B cell (primary cell): ENCODE measurements around the gene TATDN2. TPM values are rescaled to one million over a fixed set of nuclear protein-coding genes. Genes with fewer than 3 reads are reported as not detected.

ENCODE experiments used
- ATAC-seq: fragments of 200-7000 bp; cut with Tn5 transposase; one replicate; pipeline ENCODE4 v1.10.0; 2021; ENCODE audit warnings: low read depth, mild to moderate bottlenecking, moderate number of reproducible peaks, moderate library complexity
- CTCF ChIA-PET: fragments of 350-600 bp; sonication (Branson Sonifier 250); formaldehyde crosslinking; loops from one replicate; lab custom pipeline; 2021; ENCODE audit warnings: antibody characterized with exemption, inconsistent platforms; lab: Charles Lee
- POLR2A ChIA-PET: fragments of 350-600 bp; sonication (Branson Sonifier 250); formaldehyde crosslinking; loops from one replicate; lab custom pipeline; 2021; ENCODE audit warnings: antibody characterized with exemption; lab: Charles Lee
- DNase-seq: peaks from one replicate; pipeline ENCODE4 v3.0.0; 2013
- H2AFZ ChIP-seq: 2 replicates; pipeline ENCODE4 v1.6.1; 2012; ENCODE audit warnings: mild to moderate bottlenecking, low read depth, low read length; ENCODE audit not compliant: insufficient read depth, poor library complexity, severe bottlenecking
- H3K27ac ChIP-seq, 2 donors: 1 replicate in 1 of 2; 2 replicates in 1 of 2; pipeline ENCODE4 v1.5.1; 2012 to 2013; ENCODE audit warnings: low read length in 2 of 2, mild to moderate bottlenecking in 2 of 2, moderate library complexity in 1 of 2
- H3K27me3 ChIP-seq, 4 experiments: fragments of 200-600 bp in 1 of 4; sonication (generic) in 1 of 4; replicated peaks in 1 of 4; 1 replicate in 2 of 4; 2 replicates in 2 of 4; pipeline versions ENCODE4 v1.6.1 to v1.7.0; 2013 to 2016; ENCODE audit warnings: low read length in 3 of 4, mild to moderate bottlenecking in 2 of 4, mixed read lengths in 1 of 4, moderate library complexity in 1 of 4; ENCODE audit not compliant: insufficient read depth in 4 of 4, control insufficient read depth in 3 of 4; ENCODE audit errors: control extremely low read depth in 1 of 4
- H3K36me3 ChIP-seq, 2 experiments: replicated peaks in 1 of 2; 1 replicate in 1 of 2; 2 replicates in 1 of 2; pipeline versions ENCODE4 v1.6.1 to v1.7.1; 2013; ENCODE audit warnings: low read length in 1 of 2; ENCODE audit not compliant: insufficient read depth in 2 of 2, control insufficient read depth in 1 of 2; ENCODE audit errors: control extremely low read depth in 1 of 2, extremely low read depth in 1 of 2
- H3K4me1 ChIP-seq, 2 donors: fragments of 200-600 bp in 1 of 2; sonication (generic) in 1 of 2; 1 replicate in 1 of 2; 2 replicates in 1 of 2; pipeline versions ENCODE4 v1.5.1 to v1.6.1; 2013 to 2017; ENCODE audit warnings: low read length in 2 of 2; ENCODE audit not compliant: control insufficient read depth in 2 of 2, insufficient read depth in 2 of 2
- H3K4me2 ChIP-seq: replicated peaks from 2 replicates; pipeline ENCODE3; 2012; ENCODE audit warnings: mild to moderate bottlenecking, low read depth, low read length; ENCODE audit not compliant: poor library complexity, severe bottlenecking
- H3K4me3 ChIP-seq, 5 experiments: fragments of 200-600 bp in 1 of 5; sonication (generic) in 1 of 5; 1 replicate in 3 of 5; 2 replicates in 2 of 5; pipeline versions ENCODE4 v1.5.1 to v1.7.0; 2011 to 2016; ENCODE audit warnings: low read length in 4 of 5, mild to moderate bottlenecking in 4 of 5, low read depth in 2 of 5, control low read depth in 1 of 5, moderate library complexity in 1 of 5; ENCODE audit not compliant: insufficient read depth in 1 of 5; ENCODE audit errors: control extremely low read depth in 1 of 5, extremely low read depth in 1 of 5
- H3K79me2 ChIP-seq: fragments of 200-600 bp; sonication (generic); one replicate; pipeline ENCODE4 v1.6.0; 2016; ENCODE audit warnings: low read length; ENCODE audit not compliant: control insufficient read depth, insufficient read depth
- H3K9ac ChIP-seq: fragments of 200-600 bp; sonication (generic); 2 replicates; pipeline ENCODE4 v1.6.1; 2017; ENCODE audit warnings: mild to moderate bottlenecking, low read length, moderate library complexity
- H3K9me3 ChIP-seq, 3 donors: one replicate each; pipeline versions ENCODE4 v1.6.1 to v1.7.1; 2013; ENCODE audit warnings: low read length in 2 of 3; ENCODE audit not compliant: control insufficient read depth in 2 of 3, insufficient read depth in 1 of 3; ENCODE audit errors: control extremely low read depth in 1 of 3
- H4K20me1 ChIP-seq: 2 replicates; pipeline ENCODE4 v1.6.0; 2012; ENCODE audit warnings: mild to moderate bottlenecking, low read length; ENCODE audit not compliant: insufficient read depth, control insufficient read depth, poor library complexity, severe bottlenecking
- H3K27ac Mint-ChIP-seq: one replicate; pipeline ENCODE4 v1.8.0; 2021; ENCODE audit warnings: mixed read lengths
- H3K27me3 Mint-ChIP-seq: one replicate; pipeline ENCODE4 v1.8.0; 2021; ENCODE audit warnings: mixed read lengths
- H3K4me1 Mint-ChIP-seq: one replicate; pipeline ENCODE4 v1.8.0; 2021; ENCODE audit warnings: mixed read lengths
- H3K4me3 Mint-ChIP-seq: one replicate; pipeline ENCODE4 v1.8.0; 2021; ENCODE audit warnings: mixed read lengths
- H3K9me3 Mint-ChIP-seq: one replicate; pipeline ENCODE4 v1.8.0; 2022; ENCODE audit warnings: mixed read lengths; ENCODE audit not compliant: insufficient read depth
- EZH2 ChIP-seq: IDR thresholded peaks from 2 replicates; pipeline ENCODE4 v1.6.1; 2012; ENCODE audit warnings: borderline replicate concordance, low read depth, mild to moderate bottlenecking, moderate library complexity, low read length; ENCODE audit not compliant: insufficient read depth, poor library complexity, severe bottlenecking
- WGBS: methylation state at CpG from one replicate; pipeline ENCODE4 v1.1.5; 2013; ENCODE audit warnings: missing lambda C conversion rate; ENCODE audit not compliant: insufficient coverage; 5-methylcytosine and 5-hydroxymethylcytosine counted together
- intact Hi-C: fragments of 100-400 bp; cut with micrococcal nuclease; formaldehyde crosslinking; loops from one replicate; pipeline ENCODE4 v1.10.0; 2022
- polyA plus RNA-seq: library from polyadenylated mRNA; depleted of rRNA; stranded (reverse); fragments of >200 nt; gene quantifications from 2 replicates; pipeline ENCODE4 v1.2.3, GENCODE V29; 2012
- total RNA-seq, 2 donors: library from RNA; stranded (reverse); fragments of 120-200 nt in 1 of 2; gene quantifications; 1 replicate in 1 of 2; 2 replicates in 1 of 2; pipeline versions ENCODE4 v1.2.3 to v1.2.4, GENCODE V29; 2013 to 2022
- TF ChIP-seq, protein P1 (sequence below): fragments of 200-600 bp; IDR thresholded peaks from one replicate; pipeline ENCODE4 v1.8.0; 2022; ENCODE audit warnings: antibody characterized with exemption, mild to moderate bottlenecking

Gene TATDN2
- total and polyA plus RNA-seq, 2 donors (not counting 1 experiment from before 2014, with no cell fraction given): 24.7 to 62.9 TPM

GRCh38 chr3:10224794-10225665 lies 23.2 kb upstream of the TATDN2 start:
- Histone ChIP-seq H3K4me2 (peak overlapping the region; percentile 38), H3K4me1 (peaks cover 40 to 66% of the 10 kb centered on the region in 2 donors), H3K4me3 (no peak overlapping the region), H2AFZ (no peak overlapping the region), H3K9me3 (no peaks in the 10 kb centered on the region), H4K20me1 (no peaks in the 10 kb centered on the region), H3K36me3 (peaks cover 0 to 20% of the 10 kb centered on the region in 2 experiments), H3K79me2 (peaks cover 7% of the 10 kb centered on the region), H3K27me3 (no peaks in the 10 kb centered on the region), H3K27ac (peak overlapping the region in 1 of 2 donors; percentile 1), H3K9ac (no peak overlapping the region)
- peak overlapping the region; percentile 67 for H3K4me3 Mint-ChIP-seq
- CTCF ChIA-PET: interaction anchor here (0.6 to 2.5 kb wide), 5 partner anchors 45 to 266 kb away, joined by 3 to 17 read pairs (median 4); partner anchors contain the start of gene IRAK2
- H3K27me3 Mint-ChIP-seq: no peaks in the 10 kb centered on the region
- peak overlapping the region; percentile 83 for H3K27ac Mint-ChIP-seq
- intact Hi-C loops: loop anchor here (1.0 to 5.0 kb wide), 7 partner anchors 24 to 292 kb away; partner anchors contain the start of genes BRK1, CRELD1, IRAK2 and TATDN2
- TF ChIP-seq EZH2: no peak
- TF ChIP-seq, protein P1, sequence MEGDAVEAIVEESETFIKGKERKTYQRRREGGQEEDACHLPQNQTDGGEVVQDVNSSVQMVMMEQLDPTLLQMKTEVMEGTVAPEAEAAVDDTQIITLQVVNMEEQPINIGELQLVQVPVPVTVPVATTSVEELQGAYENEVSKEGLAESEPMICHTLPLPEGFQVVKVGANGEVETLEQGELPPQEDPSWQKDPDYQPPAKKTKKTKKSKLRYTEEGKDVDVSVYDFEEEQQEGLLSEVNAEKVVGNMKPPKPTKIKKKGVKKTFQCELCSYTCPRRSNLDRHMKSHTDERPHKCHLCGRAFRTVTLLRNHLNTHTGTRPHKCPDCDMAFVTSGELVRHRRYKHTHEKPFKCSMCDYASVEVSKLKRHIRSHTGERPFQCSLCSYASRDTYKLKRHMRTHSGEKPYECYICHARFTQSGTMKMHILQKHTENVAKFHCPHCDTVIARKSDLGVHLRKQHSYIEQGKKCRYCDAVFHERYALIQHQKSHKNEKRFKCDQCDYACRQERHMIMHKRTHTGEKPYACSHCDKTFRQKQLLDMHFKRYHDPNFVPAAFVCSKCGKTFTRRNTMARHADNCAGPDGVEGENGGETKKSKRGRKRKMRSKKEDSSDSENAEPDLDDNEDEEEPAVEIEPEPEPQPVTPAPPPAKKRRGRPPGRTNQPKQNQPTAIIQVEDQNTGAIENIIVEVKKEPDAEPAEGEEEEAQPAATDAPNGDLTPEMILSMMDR: peak; percentile 83
- no peaks in the 10 kb centered on the region for H3K9me3 Mint-ChIP-seq
- ATAC-seq (peak; percentile 46), DNase-seq (peak; percentile 79)
- 49% methylated on average over 4 of the region's 4 CpGs for WGBS
- POLR2A ChIA-PET: interaction anchor here (0.6 to 2.4 kb wide), 2 partner anchors 26 to 58 kb away, joined by 4 to 16 read pairs; no protein-coding TSS in a partner anchor
- H3K4me1 Mint-ChIP-seq: peaks cover 63% of the 10 kb centered on the region
